Adipose tissue (tissue), 3 donors: ENCODE data around the gene PKNOX2. TPM values are rescaled to one million over a fixed set of nuclear protein-coding genes. Genes with fewer than 3 reads are reported as not detected.

Experiments used
- H3K27ac ChIP-seq: one replicate; pipeline ENCODE4 v1.5.1; 2013; ENCODE audit warnings: low read depth, low read length
- WGBS, 3 donors: extraction: QIAGEN DNeasy Blood & Tissue Kit; methylation state at CpG; one replicate each; pipeline ENCODE4 v1.1.7; 2013; 5-methylcytosine and 5-hydroxymethylcytosine counted together
- polyA plus RNA-seq, 3 donors: library from polyadenylated mRNA; stranded (reverse); fragments of 200-250 nt; gene quantifications; one replicate each; pipeline ENCODE4 v1.2.3, GENCODE V29; 2013
- donor health status: healthy with polysubstance abuse.
- donor health status: Bipolar disorder and iron deficiency.
- donor health status: healthy.

The PKNOX2 gene
- polyA plus RNA-seq, 3 donors: 0.77 to 3.5 (median 1.3) TPM

- H3K27ac ChIP-seq: no peak overlapping the region
These were observed 303.5 kb downstream of the PKNOX2 start for GRCh38 chr11:125468025-125468424.

GRCh38 chr11:125468852-125469251 is 304.3 kb downstream of the PKNOX2 start:
- H3K27ac ChIP-seq: no peak overlapping the region
- WGBS, 3 donors: 88 to 98% (median 96%) methylated on average over 2 of the region's 2 CpGs

DNA sequence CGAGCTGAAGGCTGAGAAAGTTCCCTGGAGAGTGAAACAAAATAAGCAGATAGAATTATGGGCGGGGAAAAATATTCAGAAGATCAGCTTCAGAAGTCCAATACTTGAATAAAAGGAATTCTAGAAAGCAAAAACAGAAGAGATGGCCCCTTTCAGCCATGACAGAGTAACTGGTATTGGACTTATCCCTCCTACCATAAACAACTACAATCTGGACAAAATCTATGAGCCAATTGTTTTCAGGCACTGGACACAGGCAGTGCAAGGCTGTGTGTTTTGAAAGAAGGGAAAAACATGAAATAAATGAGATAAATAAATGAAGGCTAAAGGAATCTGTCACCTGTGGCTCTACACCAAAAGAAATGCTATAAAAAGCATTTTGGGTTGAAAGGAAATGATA is 305.8 kb downstream of the PKNOX2 start:
- WGBS, 3 donors: 68 to 86% (median 83%) methylated on average over 2 of the region's 2 CpGs
- no peak overlapping the region for H3K27ac ChIP-seq

- no peak overlapping the region for H3K27ac ChIP-seq
- 56 to 75% (median 73%) methylated on average over 3 of the region's 3 CpGs for WGBS, 3 donors
These were observed 312.2 kb downstream of the PKNOX2 start for GRCh38 chr11:125476721-125477120.

DNA sequence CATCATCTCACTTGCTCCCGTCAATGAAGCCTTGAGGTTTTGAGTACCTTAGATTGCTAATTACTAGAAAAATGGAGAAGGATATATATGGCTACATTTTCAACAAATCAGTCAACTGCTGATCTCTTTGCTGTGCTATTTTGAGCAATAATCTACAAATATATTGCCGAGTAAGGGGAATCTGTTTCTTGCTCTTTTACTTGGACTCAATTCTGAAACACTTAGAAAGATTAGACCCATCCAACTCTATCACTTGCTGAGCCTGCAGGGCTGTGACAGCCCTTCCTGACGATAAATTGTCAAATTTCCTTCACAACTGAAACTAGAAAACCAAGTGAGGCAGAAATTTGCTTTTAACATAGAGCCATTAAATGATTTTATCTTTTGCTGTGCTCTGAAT is 314.6 kb downstream of the PKNOX2 start:
- H3K27ac ChIP-seq: no peak overlapping the region
- WGBS, 3 donors: 86 to 93% (median 87%) methylated on average over 3 of the region's 3 CpGs

GRCh38 chr11:125481531-125481930 is 317.0 kb downstream of the PKNOX2 start:
- WGBS, 3 donors: 51 to 52% (median 51%) methylated on average over 3 of the region's 3 CpGs
- H3K27ac ChIP-seq: no peak overlapping the region

Other genes with a start within 250 kb of the PKNOX2 start
- gene HEPN1, start 245.5 kb upstream of the PKNOX2 start, polyA plus RNA-seq: 1 to 10 TPM in 1 of 3 donors, under 1 TPM in 2; 0.28 to 2.3 (median 0.34) TPM
- 10 to 100 TPM in 1 of 3 donors, 1 to 10 TPM in 2; 2.6 to 19.6 (median 4.7) TPM for gene HEPACAM, start 228.7 kb upstream of the PKNOX2 start, polyA plus RNA-seq
- gene CCDC15, start 210.5 kb upstream of the PKNOX2 start, polyA plus RNA-seq: 1 to 10 TPM in 1 of 3 donors, under 1 TPM in 2; 0.43 to 1.7 (median 0.60) TPM
- gene SLC37A2, start 101.4 kb upstream of the PKNOX2 start, polyA plus RNA-seq: 1 to 10 TPM in 2 of 3 donors, under 1 TPM in 1; 0.64 to 2.4 (median 1.8) TPM
- gene TMEM218, start 53.1 kb upstream of the PKNOX2 start, polyA plus RNA-seq: 10 to 100 TPM; 18.0 to 37.5 (median 31.9) TPM